HG03469 (cell line): ENCODE results near the gene MACROD2.
"Not testable (repeated sequence)": the region's sequence is repeated elsewhere in the genome, so short reads cannot be mapped to it uniquely, and the experiment has no call there.

Experiments
- ATAC-seq: cut with Tn5 transposase; IDR thresholded peaks from one replicate; pipeline ENCODE4 v1.9.1; 2021; ENCODE audit warnings: mild to moderate bottlenecking, moderate library complexity, moderate number of reproducible peaks; ENCODE audit not compliant: unreplicated experiment

The MACROD2 gene

DNA sequence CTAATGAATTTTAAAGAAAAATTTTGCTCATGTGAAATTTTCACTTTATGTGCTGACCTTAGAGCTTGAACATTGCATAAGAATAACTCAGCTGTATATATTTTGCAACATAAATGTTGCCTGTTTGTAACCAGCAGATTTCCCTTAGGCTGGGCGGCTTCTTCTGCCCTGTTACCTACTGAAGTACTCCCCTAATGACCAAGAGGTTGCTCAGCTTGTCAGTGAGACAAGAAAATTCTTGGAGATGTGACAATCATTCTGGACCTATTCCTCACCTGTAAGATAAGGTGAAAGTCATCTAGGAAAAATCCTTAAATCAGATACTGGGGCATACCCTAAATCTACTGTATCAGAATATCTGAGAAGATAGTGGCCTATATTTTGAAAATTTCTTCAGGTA is 1516.2 kb downstream of the MACROD2 start:
- ATAC-seq, result no peak

DNA sequence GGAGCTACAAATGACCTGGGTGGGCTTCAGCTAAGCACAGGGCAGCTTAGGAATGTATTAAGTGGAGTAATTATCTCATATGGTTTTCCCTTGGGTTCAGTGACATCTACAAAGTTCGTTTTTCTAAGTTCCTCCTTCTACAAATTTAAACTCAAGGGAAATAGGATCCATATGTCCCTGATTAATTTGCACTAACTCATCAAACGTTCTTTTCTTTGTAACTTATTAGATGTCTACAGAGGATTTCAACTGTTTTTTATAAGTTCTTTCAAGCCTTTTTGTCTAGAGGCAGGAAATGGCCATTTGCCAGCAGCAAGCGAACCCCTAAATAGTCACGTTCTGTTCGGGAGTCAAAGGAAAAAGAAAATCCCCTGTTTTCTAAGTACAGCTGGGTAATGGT is 1517.6 kb downstream of the MACROD2 start:
- ATAC-seq, result no peak

GRCh38 chr20:15515691-15516090 is 1520.4 kb downstream of the MACROD2 start:
- no peak for ATAC-seq

DNA sequence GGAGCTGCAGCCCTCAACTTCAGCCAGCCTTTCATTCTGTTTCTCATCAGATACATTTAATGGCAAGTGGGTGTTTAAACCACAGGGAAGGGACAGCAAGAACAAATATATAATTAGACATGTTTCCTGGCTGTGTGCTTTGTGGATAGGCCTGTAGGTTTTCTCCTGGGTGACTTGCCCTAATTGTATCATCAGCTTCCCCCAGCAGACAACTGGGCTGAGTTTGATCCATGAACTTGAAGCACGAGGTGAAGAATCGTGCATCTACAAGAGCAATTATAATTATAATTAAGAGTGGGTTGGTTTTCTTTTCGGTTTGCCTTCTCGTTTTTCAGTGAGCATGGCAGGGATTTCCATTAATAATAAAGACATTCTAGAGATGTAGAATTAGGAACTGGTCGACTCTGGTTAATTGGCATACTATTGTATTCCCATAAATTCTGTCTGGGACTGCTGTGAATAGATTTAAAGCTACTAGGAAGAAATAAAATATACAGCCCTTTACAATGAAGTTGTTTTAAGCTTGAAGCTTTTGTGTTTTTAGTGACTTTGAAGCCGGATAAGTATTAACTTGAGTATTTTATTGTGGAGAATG is 1525.7 kb downstream of the MACROD2 start:
- no peak for ATAC-seq

DNA sequence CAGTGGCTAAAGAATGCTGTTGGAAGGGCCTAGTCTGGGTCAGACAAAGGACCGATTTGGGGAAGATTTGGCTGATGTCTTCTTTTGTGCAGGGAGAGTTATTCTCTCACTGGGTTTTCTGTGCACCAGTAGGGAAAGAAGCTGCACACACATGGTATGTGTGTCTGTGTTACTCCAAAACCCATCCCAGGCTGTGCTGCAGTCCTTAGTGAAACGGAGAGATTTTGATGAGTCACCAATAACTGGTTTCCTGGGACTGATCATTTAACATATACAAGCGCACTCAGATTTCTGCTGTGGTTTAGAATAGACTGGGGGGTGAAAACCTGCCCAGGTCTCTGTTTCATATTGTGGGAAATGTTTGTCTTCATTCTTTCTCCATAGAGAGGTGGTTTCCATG is 1528.1 kb downstream of the MACROD2 start:
- no peak for ATAC-seq

DNA sequence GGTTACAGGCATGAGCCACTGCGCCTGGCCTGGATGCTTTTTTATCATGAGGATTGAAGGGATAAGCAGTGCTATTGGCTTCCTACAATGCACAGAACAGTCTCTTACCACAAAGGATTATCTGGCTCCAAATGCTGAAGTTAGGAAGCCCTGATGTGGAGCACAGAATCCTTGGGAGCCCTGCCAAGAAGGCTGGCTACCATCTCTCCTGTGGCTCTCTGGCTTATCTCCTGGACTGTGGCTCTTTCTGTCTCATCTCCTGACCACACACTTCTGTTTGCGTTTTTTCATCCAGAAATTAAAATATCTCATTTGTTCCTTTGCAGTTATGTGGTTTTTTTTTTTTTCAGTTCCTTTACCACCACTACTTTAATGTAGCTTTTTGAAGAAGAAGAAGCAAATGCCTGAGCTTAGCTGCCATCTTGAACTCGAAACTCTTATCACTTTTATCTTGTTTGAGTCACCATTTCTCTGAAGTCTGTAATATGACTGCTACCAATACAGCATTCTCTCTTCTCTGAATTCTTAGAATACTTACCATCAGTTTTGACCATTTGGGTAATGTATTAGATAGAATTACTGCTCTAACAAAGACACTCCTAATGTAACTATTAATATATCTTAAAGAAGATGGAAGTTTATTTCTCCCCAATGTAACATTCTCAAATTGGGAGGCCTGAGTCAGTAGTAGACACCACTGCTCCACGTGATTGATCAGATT is 1533.2 kb downstream of the MACROD2 start:
- ATAC-seq, result no peak

- ATAC-seq, result no peak
These were observed 1540.5 kb downstream of the MACROD2 start for GRCh38 chr20:15535863-15536262.

- ATAC-seq, result not testable (repeated sequence)
These were observed 1541.9 kb downstream of the MACROD2 start for GRCh38 chr20:15537200-15537599.

- no peak for ATAC-seq
These were observed 1547.3 kb downstream of the MACROD2 start for GRCh38 chr20:15542655-15543054.

DNA sequence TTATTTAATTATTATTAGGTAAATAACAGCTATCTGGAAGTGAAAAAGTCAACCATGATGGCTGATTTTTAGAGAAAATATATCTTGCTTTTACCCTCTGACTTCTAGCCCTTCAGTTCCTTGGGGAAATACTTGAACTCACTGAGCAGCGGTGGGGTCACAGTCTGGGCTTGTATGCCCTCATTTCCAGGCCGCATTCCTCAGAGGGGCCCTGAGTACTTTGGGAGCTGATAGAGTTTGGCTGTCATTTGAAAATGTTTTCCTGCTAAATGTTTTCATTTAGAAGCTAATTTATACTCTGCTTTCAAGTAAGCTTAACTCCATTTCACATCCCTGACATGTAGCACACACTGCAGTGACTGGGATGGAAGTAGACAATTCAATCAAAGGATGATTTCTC is 1549.4 kb downstream of the MACROD2 start:
- ATAC-seq, result no peak

DNA sequence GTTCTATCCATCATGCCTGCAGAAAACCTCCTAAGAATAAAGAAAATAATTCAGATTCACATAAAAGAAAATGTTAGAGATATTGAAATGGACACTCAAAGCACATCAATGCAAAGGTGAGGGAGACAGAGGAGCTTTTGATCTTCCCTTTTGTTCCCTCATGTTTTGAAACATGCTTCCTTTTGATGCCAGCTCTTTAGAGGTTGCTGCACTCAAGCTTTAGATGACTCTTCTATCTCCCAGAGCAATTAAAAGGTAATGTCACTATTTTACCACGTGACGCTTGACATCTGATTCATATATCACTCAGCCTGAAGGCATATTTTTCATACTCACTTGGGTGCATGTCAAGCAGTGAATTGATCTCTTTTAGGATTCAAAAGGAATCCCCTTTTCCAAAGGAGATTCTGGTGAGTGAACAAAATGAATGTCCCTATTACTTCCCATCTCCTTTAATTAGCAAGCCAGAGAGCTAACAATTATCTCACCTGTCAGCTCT is 1551.3 kb downstream of the MACROD2 start:
- no peak for ATAC-seq

DNA sequence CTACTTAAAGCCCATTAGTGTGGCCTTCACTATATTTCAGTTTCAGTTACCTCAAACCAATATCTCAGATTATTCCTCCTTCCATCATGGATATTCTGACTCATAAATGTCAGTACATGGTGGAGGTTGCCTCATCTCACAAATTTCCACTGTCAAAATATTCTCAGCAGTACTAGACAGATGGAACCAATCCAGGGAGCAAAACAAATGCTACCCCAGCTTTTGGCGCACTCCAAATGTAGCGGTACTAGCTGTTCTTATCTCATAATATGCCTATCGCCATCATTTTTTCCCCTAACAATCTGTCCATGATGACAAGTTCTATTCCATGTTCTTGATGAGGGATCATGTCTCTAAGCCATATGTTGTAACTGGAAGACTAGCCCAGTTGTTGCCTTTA is 1551.8 kb downstream of the MACROD2 start:
- ATAC-seq, result no peak

DNA sequence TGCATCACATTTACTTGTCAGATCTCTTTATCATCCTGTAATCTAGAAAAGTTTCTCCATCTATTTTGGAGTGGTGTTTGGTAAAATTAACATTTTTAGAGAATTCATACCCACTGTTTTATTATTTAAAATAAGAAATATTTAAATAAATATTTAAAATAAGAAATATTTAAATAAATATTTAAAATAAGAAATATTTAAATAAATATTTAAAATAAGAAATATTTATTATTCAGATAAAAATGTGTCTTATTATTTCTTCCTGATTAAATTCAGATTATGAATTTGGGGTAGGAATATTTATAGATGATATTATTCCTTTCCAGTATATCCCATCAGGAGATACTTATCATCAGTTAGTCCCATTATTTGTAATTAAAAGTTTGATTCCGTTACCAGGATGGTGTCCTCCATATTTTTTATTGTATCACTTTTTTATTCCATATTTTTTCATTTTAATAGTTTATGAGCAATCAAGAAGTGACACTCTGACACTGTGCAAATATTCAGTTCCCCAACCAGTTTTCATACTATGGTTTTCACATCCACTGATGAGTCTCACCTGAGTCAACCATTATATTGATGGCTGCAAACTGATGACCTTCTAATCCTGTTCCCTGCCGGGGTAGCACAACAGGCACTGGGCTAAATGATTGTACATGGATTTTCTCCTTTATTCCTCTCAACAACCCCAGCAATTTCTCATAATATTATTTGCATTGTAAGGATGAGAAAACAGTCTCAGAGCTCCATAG is 1555.0 kb downstream of the MACROD2 start:
- ATAC-seq, result no peak

DNA sequence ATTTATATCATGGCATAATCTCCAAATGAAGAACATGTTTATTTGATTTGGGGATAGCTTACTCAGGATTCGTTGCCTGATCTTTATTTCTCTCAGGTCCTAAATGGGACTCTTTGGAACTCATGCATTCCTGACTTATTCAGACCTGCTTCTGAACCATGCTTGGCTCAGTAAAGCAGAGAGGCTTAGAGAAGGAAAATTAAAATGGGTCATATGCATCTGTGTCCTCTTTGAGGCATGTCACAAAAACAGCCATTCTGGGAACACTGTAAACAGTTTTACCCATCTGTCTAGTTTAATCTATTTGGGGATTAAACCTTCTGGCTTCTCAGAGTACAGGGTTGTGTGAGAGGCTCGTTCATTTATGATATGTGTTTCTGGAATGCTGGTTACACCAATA is 1560.6 kb downstream of the MACROD2 start:
- ATAC-seq, result no peak

DNA sequence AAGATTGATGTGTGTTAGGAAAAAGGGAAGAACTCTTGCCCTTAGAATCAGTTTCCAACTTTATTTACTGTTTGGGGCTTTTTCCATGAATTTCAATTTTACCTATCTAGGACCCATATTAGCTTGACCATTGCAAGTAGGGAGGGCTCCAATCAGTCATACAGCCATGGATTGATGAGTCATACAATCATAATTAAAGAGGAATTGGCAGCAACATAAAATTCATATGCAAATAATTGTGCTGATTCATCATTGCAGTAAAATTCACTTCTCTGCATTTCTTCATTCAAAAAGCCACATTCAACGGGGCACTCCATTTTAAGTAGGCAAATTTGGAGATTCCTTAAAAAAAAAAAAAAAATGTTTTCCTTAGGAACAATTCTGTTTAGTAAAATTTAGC is 1561.6 kb downstream of the MACROD2 start:
- ATAC-seq, result no peak

GRCh38 chr20:15561070-15561569 is 1565.8 kb downstream of the MACROD2 start:
- no peak for ATAC-seq

- no peak for ATAC-seq
These were observed 1566.5 kb downstream of the MACROD2 start for GRCh38 chr20:15561707-15562404.

- no peak for ATAC-seq
These were observed 1568.5 kb downstream of the MACROD2 start for GRCh38 chr20:15563836-15564235.

DNA sequence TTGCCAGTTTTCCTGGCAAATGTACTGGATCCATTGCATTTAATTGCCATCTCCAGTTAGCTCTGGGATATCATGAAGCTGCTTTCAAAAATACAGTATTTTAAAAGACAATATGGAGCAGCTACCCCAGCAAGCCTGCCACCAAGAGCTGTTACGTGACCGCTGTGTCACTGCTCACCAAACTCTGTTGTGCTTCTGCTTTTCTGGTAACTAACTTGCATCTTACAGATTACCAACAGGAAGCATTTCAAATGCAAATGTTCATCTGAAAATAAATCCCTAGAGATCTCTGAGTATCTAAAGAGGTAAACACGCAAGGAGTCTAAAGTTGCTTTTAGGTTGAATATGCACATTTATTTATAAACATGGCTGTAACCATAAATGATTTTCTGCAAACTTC is 1569.7 kb downstream of the MACROD2 start:
- peak; percentile 83 for ATAC-seq

DNA sequence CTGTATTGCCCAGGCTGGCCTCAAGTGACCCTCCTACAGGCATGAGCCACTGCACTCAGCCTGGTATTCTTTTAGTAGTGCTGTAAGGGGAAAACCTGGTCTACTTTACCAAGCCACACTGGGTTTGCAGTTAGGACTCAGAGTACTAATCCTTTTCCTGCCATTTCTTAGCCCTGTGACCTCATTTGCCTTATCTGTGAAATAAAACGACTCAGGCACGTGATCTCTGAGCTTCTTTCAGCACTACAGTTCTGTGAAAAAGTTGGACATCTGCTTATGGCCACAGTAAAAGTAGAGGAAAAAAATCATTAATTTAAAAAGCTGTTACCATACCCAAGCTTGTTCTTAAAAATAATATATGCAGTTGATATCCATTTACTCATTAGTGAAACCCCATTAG is 1570.5 kb downstream of the MACROD2 start:
- ATAC-seq, result no peak

DNA sequence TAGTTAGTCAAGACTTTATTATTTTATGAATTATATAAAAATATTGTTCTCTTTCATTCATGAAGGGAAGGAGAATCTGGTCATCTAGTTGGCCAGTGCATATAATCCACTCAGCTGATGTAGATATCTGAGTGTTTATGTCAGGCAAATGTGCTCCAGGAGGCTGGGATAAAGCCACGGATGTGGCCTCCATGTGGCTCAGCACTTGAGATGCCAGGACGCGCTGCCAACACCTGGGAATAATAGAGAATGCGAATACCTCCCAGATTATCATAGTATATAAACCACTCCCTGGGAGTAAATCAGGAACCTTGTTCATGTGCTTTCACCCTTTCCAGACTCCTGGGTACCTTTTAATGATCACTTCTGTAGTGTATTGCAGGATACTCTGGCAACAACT is 1571.9 kb downstream of the MACROD2 start:
- no peak for ATAC-seq
